Measurements from ENCODE around the gene RWDD4. TPM values are rescaled to one million over a fixed set of nuclear protein-coding genes. Genes with fewer than 3 reads are reported as not detected.

The RWDD4 gene
- total RNA-seq, result 10 to 100 TPM; 19.1 to 33.5 (median 29.8) TPM
- 10 to 100 TPM; 22.7 to 51.1 (median 37.2) TPM for polyA plus RNA-seq
- long read RNA-seq, donor 1, transcript RWDD4-202 (7 exons, 2,590 nt), result major isoform, 31 of 41 reads
- long read RNA-seq, donor 1, partial matches to known transcripts, result 2 of 41 reads
- long read RNA-seq, donor 1, other reads (novel, unspliced or antisense), result 8 of 41 reads
- long read RNA-seq, donor 2, transcript RWDD4-202 (7 exons, 2,590 nt), result major isoform, 47 of 84 reads
- long read RNA-seq, donor 2, partial matches to known transcripts, result 8 of 84 reads
- long read RNA-seq, donor 2, other reads (novel, unspliced or antisense), result 29 of 84 reads

- Histone ChIP-seq H3K36me3 (ENCODE audit: insufficient read depth in 1 of 2, low read depth in 1 of 2) (peaks cover 4 to 31% of the 10 kb centered on the region in 2 donors), H3K4me1 (peaks cover 18% of the 10 kb centered on the region), H3K9me3 (no peaks in the 10 kb centered on the region), H3K27ac (peak within 1 kb of the TSS; percentile 89), H3K4me3 (peak within 1 kb of the TSS; percentile 92), H3K27me3 (ENCODE audit: insufficient read depth in 3 of 3, low read length in 2 of 3) (no peaks in the 10 kb centered on the region)
- peak; percentile 98 to 99 for DNase-seq
- TF ChIP-seq CTCF (IDR thresholded peaks at IDR 0.05), result peak; percentile 31
- WGBS, 3 donors, result 0% methylated on average over 39 to 57 of the region's 63 CpGs
- intact Hi-C loops (cut with DNase I), result loop anchor here in 1 of 2 donors (2.0 kb wide), 1 partner anchor 186 kb away; no protein-coding TSS in a partner anchor
- ATAC-seq, result peak; percentile 100
These were observed at the start of gene RWDD4, which contains the start of gene TRAPPC11 for GRCh38 chr4:183659029-183659871. Gene RWDD4 (minus strand): TSS chr4:183659185. CDS start chr4:183658952, 233 bp downstream. Gene TRAPPC11 (plus strand): TSS chr4:183659293. CDS start chr4:183663868, 4,575 bp downstream.

- Histone ChIP-seq H3K27me3 (ENCODE audit: insufficient read depth in 3 of 3, low read length in 2 of 3) (no peaks in the 10 kb centered on the region), H3K4me3 (no peak overlapping the region), H3K36me3 (ENCODE audit: insufficient read depth in 1 of 2, low read depth in 1 of 2) (peaks cover 7 to 97% of the 10 kb centered on the region in 2 donors), H3K9me3 (no peaks in the 10 kb centered on the region), H3K27ac (no peak overlapping the region), H3K4me1 (no peaks in the 10 kb centered on the region)
- DNase-seq (no peak), ATAC-seq (no peak)
- intact Hi-C loops (cut with DNase I), result loop anchor here in 1 of 2 donors (5.0 kb wide), 1 partner anchor 35 kb away; no protein-coding TSS in a partner anchor
- WGBS, 3 donors, result 75 to 99% (median 98%) methylated on average over 1 of the region's 1 CpG
- no peak for TF ChIP-seq CTCF (IDR thresholded peaks at IDR 0.05)
These were observed 43.5 kb upstream of the RWDD4 start for GRCh38 chr4:183702492-183702891.

- Histone ChIP-seq H3K36me3 (ENCODE audit: insufficient read depth in 1 of 2, low read depth in 1 of 2) (peaks cover 7 to 97% of the 10 kb centered on the region in 2 donors), H3K27ac (no peak overlapping the region), H3K9me3 (no peaks in the 10 kb centered on the region), H3K4me1 (no peaks in the 10 kb centered on the region), H3K4me3 (no peak overlapping the region), H3K27me3 (ENCODE audit: insufficient read depth in 3 of 3, low read length in 2 of 3) (no peaks in the 10 kb centered on the region)
- no peak for TF ChIP-seq CTCF (IDR thresholded peaks at IDR 0.05)
- ATAC-seq, result no peak
- intact Hi-C loops (cut with DNase I), result loop anchor here in 1 of 2 donors (5.0 kb wide), 1 partner anchor 33 kb away; no protein-coding TSS in a partner anchor
- DNase-seq, result no peak
- 82 to 98% (median 95%) methylated on average over 4 of the region's 4 CpGs for WGBS, 3 donors
These were observed 41.4 kb upstream of the RWDD4 start for GRCh38 chr4:183700407-183700806.

- Histone ChIP-seq H3K27ac (no peak overlapping the region), H3K27me3 (ENCODE audit: insufficient read depth in 3 of 3, low read length in 2 of 3) (no peaks in the 10 kb centered on the region), H3K9me3 (no peaks in the 10 kb centered on the region), H3K4me1 (no peaks in the 10 kb centered on the region), H3K4me3 (no peak overlapping the region), H3K36me3 (ENCODE audit: insufficient read depth in 1 of 2, low read depth in 1 of 2) (peaks cover 7 to 100% of the 10 kb centered on the region in 2 donors)
- intact Hi-C loops (cut with DNase I), result no loop called here
- TF ChIP-seq CTCF (IDR thresholded peaks at IDR 0.05), result no peak
- no peak for ATAC-seq
- DNase-seq, result no peak
These were observed 39.9 kb upstream of the RWDD4 start for GRCh38 chr4:183698909-183699308.

Measured in psoas muscle (tissue), 8 donors.